ENCODE data around the gene MKLN1.

GRCh38 chr7:131374821-131375220, 47.1 kb downstream of the MKLN1 start:
- TF ChIP-seq CTCF (IDR thresholded peaks at IDR 0.05), result no peak
- no peak for TF ChIP-seq POLR2A (IDR thresholded peaks at IDR 0.05)
